Measurements from ENCODE around the gene NKAP. TPM values are rescaled to one million over a fixed set of nuclear protein-coding genes. Genes with fewer than 3 reads are reported as not detected.
A peak's percentile ranks its signal among the peaks of the same experiment; 100 is the strongest.
"Not testable (repeated sequence)": the region's sequence is repeated elsewhere in the genome, so short reads cannot be mapped to it uniquely, and the experiment has no call there.

Gene NKAP
- total RNA-seq, 1 experiment from 2014 or later = 4.2 TPM

GRCh38 chrX:119948381-119948780, 4.8 kb upstream of the NKAP start:
- Histone ChIP-seq H3K36me3 (ENCODE audit: insufficient read depth, low read length) (no peaks in the 10 kb centered on the region), H3K27ac (ENCODE audit: low read length) (no peak overlapping the region), H3K4me2 (ENCODE audit: low read depth, low read length, poor library complexity, severe bottlenecking) (no peak overlapping the region), H3K4me1 (ENCODE audit: low read length) (peaks cover 3% of the 10 kb centered on the region; the same call in 1 of the 2 replicates), H3K9me3 (ENCODE audit: low read length) (no peaks in the 10 kb centered on the region), H3K79me2 (ENCODE audit: low read length) (no peaks in the 10 kb centered on the region; the same call in 1 of the 2 replicates), H3K27me3 (ENCODE audit: low read length) (no peaks in the 10 kb centered on the region), H3K9me2 (replicated peaks; ENCODE audit: insufficient read depth, low read length) (no peaks in the 10 kb centered on the region), H3K9ac (ENCODE audit: low read length) (no peak overlapping the region), H3K4me3 (ENCODE audit: low read length) (no peak overlapping the region), H4K20me1 (ENCODE audit: insufficient read depth, low read depth, low read length) (no peaks in the 10 kb centered on the region), H2AFZ (ENCODE audit: low read length) (no peak overlapping the region)
- no peak for DNase-seq

- H4K20me1 ChIP-seq (ENCODE audit: insufficient read depth, low read depth, low read length) = no peaks in the 10 kb centered on the region
- H3K27me3 ChIP-seq (ENCODE audit: low read length) = no peaks in the 10 kb centered on the region
- no peak overlapping the region for H3K4me3 ChIP-seq (ENCODE audit: low read length)
- H2AFZ ChIP-seq (ENCODE audit: low read length) = no peak overlapping the region
- no peaks in the 10 kb centered on the region for H3K9me2 ChIP-seq (replicated peaks; ENCODE audit: insufficient read depth, low read length)
- H3K9ac ChIP-seq (ENCODE audit: low read length) = no peak overlapping the region
- H3K9me3 ChIP-seq (ENCODE audit: low read length) = no peaks in the 10 kb centered on the region
- peaks cover 11% of the 10 kb centered on the region for H3K4me1 ChIP-seq (ENCODE audit: low read length)
- H3K79me2 ChIP-seq (ENCODE audit: low read length) = peaks cover 21% of the 10 kb centered on the region
- no peak for DNase-seq
- H3K4me2 ChIP-seq (ENCODE audit: low read depth, low read length, poor library complexity, severe bottlenecking) = no peak overlapping the region
- H3K36me3 ChIP-seq (ENCODE audit: insufficient read depth, low read length) = no peaks in the 10 kb centered on the region
- no peak overlapping the region for H3K27ac ChIP-seq (ENCODE audit: low read length)
Measured at GRCh38 chrX:119945481-119945880, 1.9 kb upstream of the NKAP start.

- Histone ChIP-seq H4K20me1 (ENCODE audit: insufficient read depth, low read depth, low read length) (no peaks in the 10 kb centered on the region), H3K9me2 (replicated peaks; ENCODE audit: insufficient read depth, low read length) (no peaks in the 10 kb centered on the region), H3K4me2 (ENCODE audit: low read depth, low read length, poor library complexity, severe bottlenecking) (peak overlapping the region; percentile 81), H3K27ac (ENCODE audit: low read length) (peak overlapping the region; percentile 45; the same call in 1 of the 2 replicates), H3K9me3 (ENCODE audit: low read length) (no peaks in the 10 kb centered on the region), H3K4me3 (ENCODE audit: low read length) (peak overlapping the region; percentile 79), H3K27me3 (ENCODE audit: low read length) (no peaks in the 10 kb centered on the region), H3K79me2 (ENCODE audit: low read length) (peaks cover 21% of the 10 kb centered on the region), H3K4me1 (ENCODE audit: low read length) (peaks cover 11% of the 10 kb centered on the region), H2AFZ (ENCODE audit: low read length) (no peak overlapping the region; the same call in 1 of the 2 replicates), H3K36me3 (ENCODE audit: insufficient read depth, low read length) (no peaks in the 10 kb centered on the region), H3K9ac (ENCODE audit: low read length) (peak overlapping the region; percentile 87)
- DNase-seq = peak; percentile 48
Measured at GRCh38 chrX:119942831-119943184, 743 bp downstream of the NKAP start.

GRCh38 chrX:119942173-119942819, 1.3 kb downstream of the NKAP start:
- Histone ChIP-seq H3K27me3 (ENCODE audit: low read length) (no peaks in the 10 kb centered on the region), H3K9me3 (ENCODE audit: low read length) (no peaks in the 10 kb centered on the region), H2AFZ (ENCODE audit: low read length) (no peak overlapping the region), H3K79me2 (ENCODE audit: low read length) (peaks cover 21% of the 10 kb centered on the region), H3K9me2 (replicated peaks; ENCODE audit: insufficient read depth, low read length) (no peaks in the 10 kb centered on the region), H3K36me3 (ENCODE audit: insufficient read depth, low read length) (no peaks in the 10 kb centered on the region), H3K4me3 (ENCODE audit: low read length) (peak overlapping the region; percentile 79), H3K4me1 (ENCODE audit: low read length) (peaks cover 11% of the 10 kb centered on the region), H3K27ac (ENCODE audit: low read length) (0 out of 2 replicates have a peak overlapping the region, but pooled peaks have one; percentile 45), H3K9ac (ENCODE audit: low read length) (peak overlapping the region; percentile 87), H4K20me1 (ENCODE audit: insufficient read depth, low read depth, low read length) (no peaks in the 10 kb centered on the region), H3K4me2 (ENCODE audit: low read depth, low read length, poor library complexity, severe bottlenecking) (peak overlapping the region; percentile 81)
- DNase-seq = no peak

GRCh38 chrX:119941336-119941735, 2.2 kb downstream of the NKAP start:
- Histone ChIP-seq H3K9ac (ENCODE audit: low read length) (peak overlapping the region; percentile 87; the same call in 1 of the 2 replicates), H3K4me3 (ENCODE audit: low read length) (peak overlapping the region; percentile 79; the same call in 1 of the 2 replicates), H2AFZ (ENCODE audit: low read length) (no peak overlapping the region), H3K27ac (ENCODE audit: low read length) (no peak overlapping the region), H3K4me1 (ENCODE audit: low read length) (peaks cover 11% of the 10 kb centered on the region), H3K36me3 (ENCODE audit: insufficient read depth, low read length) (no peaks in the 10 kb centered on the region), H3K27me3 (ENCODE audit: low read length) (no peaks in the 10 kb centered on the region), H3K9me2 (replicated peaks; ENCODE audit: insufficient read depth, low read length) (no peaks in the 10 kb centered on the region), H4K20me1 (ENCODE audit: insufficient read depth, low read depth, low read length) (no peaks in the 10 kb centered on the region), H3K9me3 (ENCODE audit: low read length) (no peaks in the 10 kb centered on the region), H3K79me2 (ENCODE audit: low read length) (peaks cover 21% of the 10 kb centered on the region), H3K4me2 (ENCODE audit: low read depth, low read length, poor library complexity, severe bottlenecking) (peak overlapping the region; percentile 81)
- no peak for DNase-seq

GRCh38 chrX:119935215-119935874, 8.2 kb downstream of the NKAP start:
- Histone ChIP-seq H3K4me1 (ENCODE audit: low read length) (no peaks in the 10 kb centered on the region), H3K4me3 (ENCODE audit: low read length) (no peak overlapping the region), H2AFZ (ENCODE audit: low read length) (no peak overlapping the region), H3K36me3 (ENCODE audit: insufficient read depth, low read length) (peaks cover 7% of the 10 kb centered on the region; the same call in 1 of the 2 replicates), H4K20me1 (ENCODE audit: insufficient read depth, low read depth, low read length) (no peaks in the 10 kb centered on the region), H3K79me2 (ENCODE audit: low read length) (no peaks in the 10 kb centered on the region), H3K9me3 (ENCODE audit: low read length) (no peaks in the 10 kb centered on the region), H3K9me2 (replicated peaks; ENCODE audit: insufficient read depth, low read length) (no peaks in the 10 kb centered on the region), H3K27me3 (ENCODE audit: low read length) (no peaks in the 10 kb centered on the region), H3K4me2 (ENCODE audit: low read depth, low read length, poor library complexity, severe bottlenecking) (no peak overlapping the region), H3K9ac (ENCODE audit: low read length) (no peak overlapping the region), H3K27ac (ENCODE audit: low read length) (no peak overlapping the region)
- no peak for DNase-seq

GRCh38 chrX:119922391-119922790, 21.2 kb downstream of the NKAP start:
- DNase-seq; H4K20me1 ChIP-seq (ENCODE audit: insufficient read depth, low read depth, low read length); H3K9ac ChIP-seq (ENCODE audit: low read length); H3K9me3 ChIP-seq (ENCODE audit: low read length); H3K4me2 ChIP-seq (ENCODE audit: low read depth, low read length, poor library complexity, severe bottlenecking); H3K4me1 ChIP-seq (ENCODE audit: low read length); H3K9me2 ChIP-seq (replicated peaks; ENCODE audit: insufficient read depth, low read length); H3K4me3 ChIP-seq (ENCODE audit: low read length); H3K79me2 ChIP-seq (ENCODE audit: low read length); H2AFZ ChIP-seq (ENCODE audit: low read length); H3K27me3 ChIP-seq (ENCODE audit: low read length); H3K27ac ChIP-seq (ENCODE audit: low read length); H3K36me3 ChIP-seq (ENCODE audit: insufficient read depth, low read length): not testable (repeated sequence)

- H4K20me1 ChIP-seq (ENCODE audit: insufficient read depth, low read depth, low read length) = no peaks in the 10 kb centered on the region
- no peaks in the 10 kb centered on the region for H3K9me3 ChIP-seq (ENCODE audit: low read length)
- H3K27ac ChIP-seq (ENCODE audit: low read length) = no peak overlapping the region
- H3K79me2 ChIP-seq (ENCODE audit: low read length) = no peaks in the 10 kb centered on the region
- no peaks in the 10 kb centered on the region for H3K4me1 ChIP-seq (ENCODE audit: low read length)
- H2AFZ ChIP-seq (ENCODE audit: low read length) = no peak overlapping the region
- no peak overlapping the region for H3K9ac ChIP-seq (ENCODE audit: low read length)
- H3K9me2 ChIP-seq (replicated peaks; ENCODE audit: insufficient read depth, low read length) = no peaks in the 10 kb centered on the region
- DNase-seq = no peak
- H3K4me2 ChIP-seq (ENCODE audit: low read depth, low read length, poor library complexity, severe bottlenecking) = no peak overlapping the region
- no peaks in the 10 kb centered on the region for H3K27me3 ChIP-seq (ENCODE audit: low read length)
- H3K4me3 ChIP-seq (ENCODE audit: low read length) = no peak overlapping the region
- no peaks in the 10 kb centered on the region for H3K36me3 ChIP-seq (ENCODE audit: insufficient read depth, low read length)
Measured at GRCh38 chrX:119919835-119920585, 23.5 kb downstream of the NKAP start.

Measured in Karpas-422 (cell line).